ENCODE results near the gene RAB3GAP1.

RAB3GAP1 gene

DNA sequence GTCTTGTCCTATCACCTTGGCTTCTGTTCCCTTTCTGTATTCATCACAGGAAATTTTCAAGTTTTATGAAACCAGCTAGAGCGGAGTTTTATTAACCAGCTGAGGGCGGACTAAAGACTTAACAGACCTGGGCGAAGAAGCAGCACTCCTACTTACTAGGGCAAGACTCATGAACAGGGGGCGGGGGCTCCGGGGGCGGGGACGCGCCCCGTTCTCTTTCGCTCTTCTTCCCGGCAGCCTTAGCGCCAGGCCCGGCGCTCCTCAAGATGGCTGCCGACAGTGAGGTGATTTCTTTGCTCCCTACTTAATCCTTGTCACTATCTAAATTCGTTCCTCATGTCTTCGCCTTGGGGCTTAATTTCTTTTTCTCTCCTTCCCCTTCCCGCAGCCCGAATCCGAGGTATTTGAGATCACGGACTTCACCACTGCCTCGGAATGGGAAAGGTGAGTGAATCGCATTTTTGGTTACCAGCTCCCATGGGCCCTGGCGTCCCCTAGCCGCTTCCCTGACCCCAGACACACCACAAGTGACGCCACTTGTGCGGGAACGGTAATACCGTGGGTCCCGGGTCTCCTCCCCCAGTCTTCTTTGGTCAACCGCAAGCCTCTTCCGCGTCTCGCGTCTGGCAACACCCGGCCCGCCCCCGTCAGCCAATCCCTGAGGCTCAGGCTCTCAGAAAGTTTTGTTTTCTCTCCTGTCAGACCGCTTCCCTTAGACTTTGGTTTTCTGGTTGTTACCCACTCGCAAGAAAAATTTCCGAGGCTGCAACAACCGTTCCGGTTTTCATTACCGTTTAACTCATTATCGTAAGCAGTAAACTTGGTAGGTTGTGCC lies at the start of gene RAB3GAP1 (continued):
- TF ChIP-seq ZBTB20 (tag by site-specific recombination; IDR thresholded peaks at IDR 0.05) (no peak), ZNF843 (tag by site-specific recombination; IDR thresholded peaks at IDR 0.05) (peak; percentile 33; the same call in 1 of the 2 replicates), ZEB2 (tag by site-specific recombination; IDR thresholded peaks at IDR 0.05) (0 out of 2 replicates have a peak, but pooled peaks have one; percentile 51), ZNF558 (tag by site-specific recombination; IDR thresholded peaks at IDR 0.05) (no peak), ZFHX2 (tag by site-specific recombination; conservative IDR thresholded peaks at IDR 0.05) (0 out of 2 replicates have a peak, but pooled peaks have one; percentile 21), ZNF660 (tag by site-specific recombination; IDR thresholded peaks at IDR 0.05) (0 out of 2 replicates have a peak, but pooled peaks have one; percentile 34), ZNF184 (tag by site-specific recombination; IDR thresholded peaks at IDR 0.05) (no peak), ZBTB21 (tag by site-specific recombination; IDR thresholded peaks at IDR 0.05) (no peak), ZNF549 (tag by site-specific recombination; IDR thresholded peaks at IDR 0.05) (no peak), ZBTB1 (tag by site-specific recombination; IDR thresholded peaks at IDR 0.05) (no peak), ZNF148 (tag by site-specific recombination; IDR thresholded peaks at IDR 0.05; ENCODE audit: borderline replicate concordance) (no peak), SP7 (tag by site-specific recombination; IDR thresholded peaks at IDR 0.05) (0 out of 2 replicates have a peak, but pooled peaks have one; percentile 44), ZNF146 (tag by site-specific recombination; IDR thresholded peaks at IDR 0.05) (no peak), ZNF621 (tag by site-specific recombination; IDR thresholded peaks at IDR 0.05) (no peak), ZBTB49 (tag by site-specific recombination; IDR thresholded peaks at IDR 0.05; ENCODE audit: low read depth) (no peak), ZNF785 (tag by site-specific recombination; IDR thresholded peaks at IDR 0.05) (no peak), ZNF202 (tag by site-specific recombination; IDR thresholded peaks at IDR 0.05; ENCODE audit: borderline replicate concordance) (no peak), ZNF248 (tag by site-specific recombination; IDR thresholded peaks at IDR 0.05) (no peak), ZFP37 (tag by site-specific recombination; IDR thresholded peaks at IDR 0.05) (peak; percentile 77; the same call in 1 of the 2 replicates)
- TF ChIP-seq, protein P1, sequence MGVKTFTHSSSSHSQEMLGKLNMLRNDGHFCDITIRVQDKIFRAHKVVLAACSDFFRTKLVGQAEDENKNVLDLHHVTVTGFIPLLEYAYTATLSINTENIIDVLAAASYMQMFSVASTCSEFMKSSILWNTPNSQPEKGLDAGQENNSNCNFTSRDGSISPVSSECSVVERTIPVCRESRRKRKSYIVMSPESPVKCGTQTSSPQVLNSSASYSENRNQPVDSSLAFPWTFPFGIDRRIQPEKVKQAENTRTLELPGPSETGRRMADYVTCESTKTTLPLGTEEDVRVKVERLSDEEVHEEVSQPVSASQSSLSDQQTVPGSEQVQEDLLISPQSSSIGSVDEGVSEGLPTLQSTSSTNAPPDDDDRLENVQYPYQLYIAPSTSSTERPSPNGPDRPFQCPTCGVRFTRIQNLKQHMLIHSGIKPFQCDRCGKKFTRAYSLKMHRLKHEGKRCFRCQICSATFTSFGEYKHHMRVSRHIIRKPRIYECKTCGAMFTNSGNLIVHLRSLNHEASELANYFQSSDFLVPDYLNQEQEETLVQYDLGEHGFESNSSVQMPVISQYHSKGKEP (tag by site-specific recombination; IDR thresholded peaks at IDR 0.05): no peak
- TF ChIP-seq, protein P2, sequence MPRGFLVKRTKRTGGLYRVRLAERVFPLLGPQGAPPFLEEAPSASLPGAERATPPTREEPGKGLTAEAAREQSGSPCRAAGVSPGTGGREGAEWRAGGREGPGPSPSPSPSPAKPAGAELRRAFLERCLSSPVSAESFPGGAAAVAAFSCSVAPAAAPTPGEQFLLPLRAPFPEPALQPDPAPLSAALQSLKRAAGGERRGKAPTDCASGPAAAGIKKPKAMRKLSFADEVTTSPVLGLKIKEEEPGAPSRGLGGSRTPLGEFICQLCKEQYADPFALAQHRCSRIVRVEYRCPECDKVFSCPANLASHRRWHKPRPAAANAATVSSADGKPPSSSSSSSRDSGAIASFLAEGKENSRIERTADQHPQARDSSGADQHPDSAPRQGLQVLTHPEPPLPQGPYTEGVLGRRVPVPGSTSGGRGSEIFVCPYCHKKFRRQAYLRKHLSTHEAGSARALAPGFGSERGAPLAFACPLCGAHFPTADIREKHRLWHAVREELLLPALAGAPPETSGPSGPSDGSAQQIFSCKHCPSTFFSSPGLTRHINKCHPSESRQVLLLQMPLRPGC (tag by site-specific recombination; IDR thresholded peaks at IDR 0.05): no peak

Measured in HEK293 (cell line).